HG02610 (cell line): Measurements from ENCODE around the gene IDS.
"Not testable (repeated sequence)": the region's sequence is repeated elsewhere in the genome, so short reads cannot be mapped to it uniquely, and the experiment has no call there.

Experiments used
- ATAC-seq: cut with Tn5 transposase; IDR thresholded peaks from one replicate; pipeline ENCODE4 v1.9.1; 2021; ENCODE audit warnings: mild to moderate bottlenecking, moderate library complexity; ENCODE audit not compliant: unreplicated experiment

IDS gene, protein sequence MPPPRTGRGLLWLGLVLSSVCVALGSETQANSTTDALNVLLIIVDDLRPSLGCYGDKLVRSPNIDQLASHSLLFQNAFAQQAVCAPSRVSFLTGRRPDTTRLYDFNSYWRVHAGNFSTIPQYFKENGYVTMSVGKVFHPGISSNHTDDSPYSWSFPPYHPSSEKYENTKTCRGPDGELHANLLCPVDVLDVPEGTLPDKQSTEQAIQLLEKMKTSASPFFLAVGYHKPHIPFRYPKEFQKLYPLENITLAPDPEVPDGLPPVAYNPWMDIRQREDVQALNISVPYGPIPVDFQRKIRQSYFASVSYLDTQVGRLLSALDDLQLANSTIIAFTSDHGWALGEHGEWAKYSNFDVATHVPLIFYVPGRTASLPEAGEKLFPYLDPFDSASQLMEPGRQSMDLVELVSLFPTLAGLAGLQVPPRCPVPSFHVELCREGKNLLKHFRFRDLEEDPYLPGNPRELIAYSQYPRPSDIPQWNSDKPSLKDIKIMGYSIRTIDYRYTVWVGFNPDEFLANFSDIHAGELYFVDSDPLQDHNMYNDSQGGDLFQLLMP

GRCh38 chrX:149504915-149505651, at the start of gene IDS:
Gene IDS (minus strand): TSS chrX:149505306. CDS start chrX:149505137, 169 bp downstream.
- peak; percentile 78 for ATAC-seq

DNA sequence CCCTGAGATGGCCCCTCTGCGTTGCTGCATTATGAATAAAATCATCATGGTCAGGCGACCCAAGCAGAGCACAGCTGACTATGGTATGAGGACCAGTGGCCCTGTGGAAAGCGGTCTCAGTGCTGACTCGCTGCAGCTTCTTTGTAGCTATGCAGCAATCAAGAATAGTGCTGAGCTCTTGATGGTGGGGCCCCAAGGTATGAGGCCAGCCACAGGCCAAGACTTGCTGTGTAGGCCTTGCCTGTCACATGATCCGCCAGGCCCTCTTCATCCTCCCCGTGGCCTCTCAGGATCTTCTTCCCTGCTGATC, 46.8 kb upstream of the IDS start:
- ATAC-seq: not testable (repeated sequence)

DNA sequence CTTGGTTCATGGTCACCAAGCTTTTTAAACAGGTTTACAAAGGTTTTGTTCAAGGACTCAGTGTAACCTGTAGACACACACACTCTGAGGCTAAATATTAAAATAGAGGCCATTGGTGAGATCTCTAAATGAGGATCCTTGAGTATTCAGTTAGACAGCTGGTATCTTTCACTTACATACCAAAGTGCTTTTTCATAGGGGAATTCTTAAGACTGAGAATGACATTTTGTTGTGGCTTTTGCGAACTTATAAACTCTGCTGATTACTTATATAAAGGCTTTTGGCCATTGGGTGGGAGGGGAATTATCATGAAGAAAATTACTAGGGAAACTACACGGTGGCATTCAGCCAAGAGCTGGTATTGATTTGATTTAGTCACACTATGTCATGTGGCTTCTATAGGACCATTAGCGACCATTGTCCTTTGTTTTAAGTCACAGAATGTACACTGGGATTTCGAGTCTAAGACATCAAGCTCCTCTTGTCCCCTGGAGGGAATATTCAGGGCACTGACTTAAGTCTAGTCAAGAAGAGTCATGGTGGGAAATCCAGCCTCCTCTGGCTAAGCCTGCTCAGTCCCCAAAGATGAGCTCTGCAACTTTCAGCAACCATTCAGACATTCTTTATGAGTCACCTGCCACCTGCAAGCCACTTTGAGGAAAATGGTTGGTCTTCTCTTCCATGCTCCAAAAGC, 46.3 kb upstream of the IDS start:
- peak; percentile 70 for ATAC-seq

- ATAC-seq: not testable (repeated sequence)
Measured at GRCh38 chrX:149550454-149550853, 45.3 kb upstream of the IDS start.

- not testable (repeated sequence) for ATAC-seq
Measured at GRCh38 chrX:149549701-149550100, 44.6 kb upstream of the IDS start, which contains the start of gene HSFX3. Gene HSFX3 (minus strand): TSS chrX:149549924. CDS start chrX:149549852, 72 bp downstream.

DNA sequence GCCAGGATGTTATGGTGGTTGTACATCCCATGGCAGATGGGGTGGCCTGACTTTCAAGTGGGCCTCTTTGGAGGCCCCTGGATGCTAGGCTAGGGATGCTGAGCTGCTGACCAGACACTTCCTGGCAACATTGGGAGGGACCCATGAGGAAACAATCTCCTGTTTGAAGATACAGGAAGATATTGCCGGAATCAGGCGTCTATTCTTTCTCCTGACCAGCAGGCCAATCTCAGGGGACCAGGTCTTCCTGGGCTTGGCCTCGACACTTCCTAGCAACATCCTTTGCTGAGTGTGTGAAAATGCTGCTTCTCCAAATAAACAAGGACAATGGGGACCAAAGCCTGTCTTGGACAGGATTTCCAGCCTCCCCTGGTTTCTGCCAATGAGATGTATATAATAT, 42.7 kb upstream of the IDS start:
- ATAC-seq: not testable (repeated sequence)

DNA sequence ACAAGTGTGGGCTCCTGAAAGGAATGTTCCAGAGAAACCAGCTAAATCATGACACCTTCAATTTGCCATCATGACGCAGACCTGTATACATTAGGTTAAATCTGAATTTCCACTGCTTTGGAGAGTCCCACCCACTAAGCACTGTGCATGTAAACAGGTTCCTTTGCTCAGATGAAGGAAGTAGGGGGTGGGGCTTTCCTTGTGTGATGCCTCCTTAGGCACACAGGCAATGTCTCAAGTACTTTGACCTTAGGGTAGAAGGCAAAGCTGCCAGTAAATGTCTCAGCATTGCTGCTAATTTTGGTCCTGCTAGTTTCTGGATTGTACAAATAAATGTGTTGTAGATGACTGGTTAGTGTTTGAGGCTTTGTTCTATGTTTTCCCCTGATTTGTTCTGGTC, 41.9 kb upstream of the IDS start:
- not testable (repeated sequence) for ATAC-seq

DNA sequence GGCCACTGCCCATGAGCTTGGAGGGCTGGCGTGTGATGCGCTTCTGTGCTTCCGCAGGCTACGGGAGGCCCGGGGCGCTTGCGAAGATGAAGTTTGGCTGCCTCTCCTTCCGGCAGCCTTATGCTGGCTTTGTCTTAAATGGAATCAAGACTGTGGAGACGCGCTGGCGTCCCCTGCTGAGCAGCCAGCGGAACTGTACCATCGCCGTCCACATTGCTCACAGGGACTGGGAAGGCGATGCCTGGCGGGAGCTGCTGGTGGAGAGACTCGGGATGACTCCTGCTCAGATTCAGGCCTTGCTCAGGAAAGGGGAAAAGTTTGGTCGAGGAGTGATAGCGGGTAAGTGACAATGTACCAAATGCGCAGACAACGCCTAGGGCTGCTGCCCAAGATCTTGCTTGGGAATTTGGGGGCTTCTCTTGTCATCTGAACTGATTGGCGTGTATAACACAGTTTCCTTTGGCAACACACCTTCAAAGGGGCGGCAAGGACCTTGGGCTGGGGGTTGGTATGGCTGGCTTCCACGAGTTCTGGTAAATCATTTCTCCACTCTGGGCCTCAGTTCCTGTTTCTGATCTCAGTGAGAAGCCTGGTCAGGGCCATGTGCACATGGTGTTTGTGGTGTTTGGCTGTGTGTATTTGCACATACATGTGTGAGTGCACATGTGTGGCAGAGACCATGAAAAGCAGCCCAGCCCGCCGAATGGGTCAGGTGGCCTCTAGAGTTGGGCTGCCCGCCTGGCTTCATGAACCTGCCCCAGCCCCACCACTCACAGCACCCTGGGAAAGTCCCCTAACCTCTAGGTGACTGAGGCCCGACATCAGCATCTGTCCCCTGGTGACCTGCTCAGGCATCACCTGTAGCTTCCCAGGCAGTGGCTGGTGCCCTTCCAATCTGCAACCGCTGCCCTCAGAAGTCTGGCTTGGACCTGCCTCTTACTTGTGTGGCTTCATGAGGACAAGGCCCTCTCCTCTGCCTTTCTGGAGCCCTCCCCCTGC, 40.7 kb upstream of the IDS start:
- ATAC-seq: not testable (repeated sequence)

DNA sequence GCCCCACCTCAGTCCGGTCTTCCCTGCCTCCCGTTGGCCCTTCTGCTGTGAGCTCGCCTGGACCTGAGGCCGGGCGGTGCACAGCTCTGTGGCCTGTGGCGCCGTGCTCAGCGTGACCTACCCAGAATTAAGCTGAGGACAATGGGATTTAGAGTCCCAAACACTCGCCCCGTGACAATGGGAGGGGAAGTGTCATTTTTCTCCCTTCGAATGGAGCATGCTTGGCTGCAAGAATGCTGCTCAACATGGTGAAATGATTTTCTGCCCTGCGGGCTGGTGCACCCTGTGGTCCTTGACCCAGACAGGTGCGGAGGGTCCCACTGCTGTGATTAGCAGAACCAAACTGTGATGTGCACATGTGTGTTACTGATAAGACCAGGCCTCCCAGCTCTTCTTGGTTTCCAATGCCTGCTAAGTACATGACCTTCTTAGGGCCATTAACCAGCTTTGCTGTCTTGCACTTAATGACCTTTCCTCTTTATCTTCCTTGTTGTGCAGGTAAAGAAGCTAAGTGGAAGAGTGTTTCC, 36.5 kb upstream of the IDS start:
- no peak for ATAC-seq

- peak; percentile 79 for ATAC-seq
Measured at GRCh38 chrX:149540621-149541520, 35.8 kb upstream of the IDS start, which contains the start of gene EOLA1. Gene EOLA1 (plus strand): TSS chrX:149541012. CDS start chrX:149545631, 4,619 bp downstream.

GRCh38 chrX:149540131-149540620, 35.1 kb upstream of the IDS start:
- peak; percentile 18 for ATAC-seq

- ATAC-seq: peak; percentile 53
Measured at GRCh38 chrX:149539283-149540130, 34.4 kb upstream of the IDS start.

- ATAC-seq: not testable (repeated sequence)
Measured at GRCh38 chrX:149537474-149537873, 32.4 kb upstream of the IDS start.

GRCh38 chrX:149534926-149535602, 30.0 kb upstream of the IDS start:
- ATAC-seq: not testable (repeated sequence)

- ATAC-seq: not testable (repeated sequence)
Measured at GRCh38 chrX:149533999-149534398, 28.9 kb upstream of the IDS start.

- ATAC-seq: not testable (repeated sequence)
Measured at GRCh38 chrX:149532868-149533267, 27.8 kb upstream of the IDS start.

GRCh38 chrX:149531599-149531998, 26.5 kb upstream of the IDS start:
- ATAC-seq: peak; percentile 78
